ENCODE data around the gene DCTN3.

- TF ChIP-seq POLR2A (IDR thresholded peaks at IDR 0.05; ENCODE audit: low read length) (no peak), GATA1 (IDR thresholded peaks at IDR 0.05; ENCODE audit: low read depth, low read length) (no peak)
Observed at GRCh38 chr9:34573599-34574325, 46.5 kb downstream of the DCTN3 start.

Measured in erythroblast (primary cell).